Neural cell (in vitro differentiated cells): ENCODE measurements around the gene SRSF10.

ENCODE experiments used
- CTCF ChIP-seq: fragments of 450-650 bp; IDR thresholded peaks from 2 replicates; pipeline ENCODE4 v1.5.1; 2014; ENCODE audit warnings: antibody characterized with exemption, mild to moderate bottlenecking, moderate library complexity; ENCODE audit not compliant: poor library complexity, severe bottlenecking
- EP300 ChIP-seq: fragments of 450-650 bp; conservative IDR thresholded peaks from 2 replicates; pipeline ENCODE4 v1.6.1; 2014; ENCODE audit warnings: antibody characterized with exemption, mild to moderate bottlenecking, moderate library complexity; ENCODE audit not compliant: poor library complexity, severe bottlenecking
- EZH2 ChIP-seq: fragments of 200-600, 300-800 bp; shearing (Covaris generic), sonication (generic); IDR thresholded peaks from 2 replicates; pipeline ENCODE4 v1.6.1; 2014; ENCODE audit warnings: antibody characterized with exemption, low read length, borderline replicate concordance, mild to moderate bottlenecking; ENCODE audit not compliant: insufficient read depth, poor library complexity, severe bottlenecking
- POLR2AphosphoS5 ChIP-seq: IDR thresholded peaks from 2 replicates; pipeline ENCODE4 v1.6.1; 2012

- no peak for TF ChIP-seq CTCF
- no peak for TF ChIP-seq EP300
- no peak for TF ChIP-seq EZH2
- no peak for TF ChIP-seq POLR2AphosphoS5
Measured at GRCh38 chr1:23980728-23981070, 572 bp upstream of the SRSF10 start.
